ENCODE measurements around the gene PTOV1. TPM values are rescaled to one million over a fixed set of nuclear protein-coding genes. Genes with fewer than 3 reads are reported as not detected.

The PTOV1 gene
- total and polyA plus RNA-seq, 2 of the 13 experiments (the other 11 are each of a cell fraction or from before 2014, with no cell fraction given) = 63.5 to 68.5 TPM

GRCh38 chr19:49881186-49881585 lies 30.2 kb downstream of the PTOV1 start:
- FAIRE-seq = no peak
- intact Hi-C loops (cut with micrococcal nuclease; ENCODE audit: unreplicated experiment) = no loop called here

GRCh38 chr19:49881672-49882394 lies 30.9 kb downstream of the PTOV1 start:
- no peak overlapping the region for H3K9ac ChIP-seq (ENCODE audit: insufficient read depth, low read depth, low read length)
- H3K36me3 ChIP-seq (replicated peaks in 1 of 2; ENCODE audit: control insufficient read depth in 1 of 2, insufficient read depth in 2 of 2, low read length in 2 of 2) = peaks cover 23 to 62% of the 10 kb centered on the region in 2 experiments
- intact Hi-C loops (cut with micrococcal nuclease; ENCODE audit: unreplicated experiment) (no loop called here), in situ Hi-C loops (cut with HindIII; ENCODE audit: extremely low pct_ligation_motif_present, low pct_unique_long_range_greater_than_20kb) (no loop called here)
- H4K20me1 ChIP-seq (ENCODE audit: insufficient read depth, low read length) = peaks cover 5% of the 10 kb centered on the region
- POLR2A ChIA-PET = no interaction called here
- H3K4me1 ChIP-seq (ENCODE audit: insufficient read depth, low read length) = peaks cover 21% of the 10 kb centered on the region
- no peaks in the 10 kb centered on the region; a peak in 1 of 5 replicates for H3K27me3 ChIP-seq (ENCODE audit: control insufficient read depth in 1 of 2, insufficient read depth in 2 of 2, low read length in 2 of 2)
- H2AFZ ChIP-seq (ENCODE audit: low read length) = no peak overlapping the region
- DNase-seq (ENCODE audit: low spot score) = no peak
- H3K27ac ChIP-seq (ENCODE audit: extremely low read length, insufficient read depth, low read length) = no peak overlapping the region
- no TSS peak for BruUV-seq (replicated peaks)
- peaks cover 13% of the 10 kb centered on the region for H3K79me2 ChIP-seq (ENCODE audit: insufficient read depth, low read length)
- no peak overlapping the region for H3K4me2 ChIP-seq (ENCODE audit: low read depth, low read length)
- CTCF ChIA-PET (ENCODE audit: low intra/inter-chr PET ratio, low total read pairs) = no interaction called here
- no peak for ATAC-seq
- 93% methylated on average over 30 of the region's 31 CpGs for WGBS (ENCODE audit: low lambda C conversion rate)
- no peak for FAIRE-seq
- no peaks in the 10 kb centered on the region for H3K9me3 ChIP-seq (ENCODE audit: low read length)
- H3K4me3 ChIP-seq (replicated peaks in 1 of 3; ENCODE audit: insufficient read depth in 1 of 3, low read depth in 2 of 3, low read length in 3 of 3) = no peak overlapping the region
- TF ChIP-seq CEBPB (IDR thresholded peaks at IDR 0.05; ENCODE audit: borderline replicate concordance, low read depth, low read length) = no peak
- no peak for TF ChIP-seq SMARCE1 (IDR thresholded peaks at IDR 0.05; ENCODE audit: borderline replicate concordance)
- TF ChIP-seq SIN3B (IDR thresholded peaks at IDR 0.05; ENCODE audit: low read length) = no peak
- no peak for TF ChIP-seq ZNF614 (CRISPR knock-in tag; IDR thresholded peaks at IDR 0.05; ENCODE audit: borderline replicate concordance)
- peak; percentile 48; the same call in 1 of the 2 replicates for TF ChIP-seq PBX2 (CRISPR knock-in tag; IDR thresholded peaks at IDR 0.05)
- TF ChIP-seq ZNF225 (CRISPR knock-in tag; IDR thresholded peaks at IDR 0.05) = no peak
- TF ChIP-seq SOX6 (IDR thresholded peaks at IDR 0.05) = no peak
- no peak for TF ChIP-seq SOX6 (CRISPR knock-in tag; IDR thresholded peaks at IDR 0.05)
- TF ChIP-seq NR2F6 (IDR thresholded peaks at IDR 0.05) = no peak
- TF ChIP-seq NR2F6 (CRISPR knock-in tag; IDR thresholded peaks at IDR 0.05) = no peak
- no peak for TF ChIP-seq DDIT3 (CRISPR knock-in tag; IDR thresholded peaks at IDR 0.05)
- TF ChIP-seq NFYC (CRISPR knock-in tag; IDR thresholded peaks at IDR 0.05) = peak; percentile 67
- no peak for TF ChIP-seq RBAK (CRISPR knock-in tag; IDR thresholded peaks at IDR 0.05)
- TF ChIP-seq TFE3 (CRISPR knock-in tag; IDR thresholded peaks at IDR 0.05) = no peak
- TF ChIP-seq YEATS4 (CRISPR knock-in tag; IDR thresholded peaks at IDR 0.05; ENCODE audit: borderline replicate concordance) = no peak
- no peak for TF ChIP-seq MEF2D (CRISPR knock-in tag; IDR thresholded peaks at IDR 0.05)
- TF ChIP-seq MAX (IDR thresholded peaks at IDR 0.05) = no peak

More at GRCh38 chr19:49881186-49881585, 30.2 kb downstream of the PTOV1 start:
- DNase-seq (ENCODE audit: low spot score) (no peak), ATAC-seq (no peak)
- WGBS (ENCODE audit: low lambda C conversion rate) = 100% methylated on average over 3 of the region's 17 CpGs
- Histone ChIP-seq H3K79me2 (ENCODE audit: insufficient read depth, low read length) (peaks cover 14% of the 10 kb centered on the region), H4K20me1 (ENCODE audit: insufficient read depth, low read length) (peaks cover 5% of the 10 kb centered on the region), H3K36me3 (replicated peaks in 1 of 2; ENCODE audit: control insufficient read depth in 1 of 2, insufficient read depth in 2 of 2, low read length in 2 of 2) (peaks cover 23 to 62% of the 10 kb centered on the region in 2 experiments), H3K27ac (ENCODE audit: extremely low read length, insufficient read depth, low read length) (no peak overlapping the region), H3K4me3 (replicated peaks in 1 of 3; ENCODE audit: insufficient read depth in 1 of 3, low read depth in 2 of 3, low read length in 3 of 3) (no peak overlapping the region), H3K27me3 (ENCODE audit: control insufficient read depth in 1 of 2, insufficient read depth in 2 of 2, low read length in 2 of 2) (no peaks in the 10 kb centered on the region; a peak in 1 of 5 replicates), H3K9ac (ENCODE audit: insufficient read depth, low read depth, low read length) (no peak overlapping the region), H3K9me3 (ENCODE audit: low read length) (no peaks in the 10 kb centered on the region), H3K4me2 (ENCODE audit: low read depth, low read length) (no peak overlapping the region), H2AFZ (ENCODE audit: low read length) (no peak overlapping the region), H3K4me1 (ENCODE audit: insufficient read depth, low read length) (peaks cover 21% of the 10 kb centered on the region)
- POLR2A ChIA-PET = interaction anchor here (1.0 kb wide), 1 partner anchor 12 kb away, joined by 3 read pairs; no protein-coding TSS in a partner anchor
- in situ Hi-C loops (cut with HindIII; ENCODE audit: extremely low pct_ligation_motif_present, low pct_unique_long_range_greater_than_20kb) = no loop called here
- CTCF ChIA-PET (ENCODE audit: low intra/inter-chr PET ratio, low total read pairs) = no interaction called here
- BruUV-seq (replicated peaks) = no TSS peak
- no peak for TF ChIP-seq NFATC3 (CRISPR knock-in tag; IDR thresholded peaks at IDR 0.05)
- peak; percentile 61 for TF ChIP-seq RBFOX2 (IDR thresholded peaks at IDR 0.05; ENCODE audit: low read depth, low read length)

Data from HepG2 (cell line).